ENCODE data around the gene LDB2.

- TF ChIP-seq CTCF (conservative IDR thresholded peaks at IDR 0.05; ENCODE audit: low read length) (no peak), EZH2phosphoT487 (IDR thresholded peaks at IDR 0.05; ENCODE audit: borderline replicate concordance) (no peak)
Observed at GRCh38 chr4:16916031-16916430, 17.6 kb upstream of the LDB2 start.

Data from Loucy (cell line).